GM21447 (cell line): ENCODE measurements around the gene TRIM46.

ENCODE experiments used
- ATAC-seq: cut with Tn5 transposase; IDR thresholded peaks from one replicate; pipeline ENCODE4 v1.9.1; 2021; ENCODE audit not compliant: unreplicated experiment

Gene TRIM46

GRCh38 chr1:155171836-155172731, 1.6 kb upstream of the TRIM46 start:
- peak; percentile 12 for ATAC-seq

GRCh38 chr1:155172732-155173477, 744 bp upstream of the TRIM46 start, which contains the start of gene KRTCAP2:
TSS of gene KRTCAP2 (minus strand) at chr1:155173304. CDS start at chr1:155173224, 80 bp downstream.
- peak; percentile 70 for ATAC-seq

- no peak for ATAC-seq
These were observed 953 bp downstream of the TRIM46 start for GRCh38 chr1:155174324-155175280.

GRCh38 chr1:155175281-155175926, 1.8 kb downstream of the TRIM46 start:
- no peak for ATAC-seq

- no peak for ATAC-seq
These were observed 2.3 kb downstream of the TRIM46 start for GRCh38 chr1:155175927-155176371.

GRCh38 chr1:155176544-155177071, 3.0 kb downstream of the TRIM46 start:
- peak; percentile 40 for ATAC-seq

GRCh38 chr1:155177192-155177917, 3.7 kb downstream of the TRIM46 start:
- no peak for ATAC-seq

GRCh38 chr1:155177918-155178281, 4.3 kb downstream of the TRIM46 start:
- ATAC-seq, result no peak

GRCh38 chr1:155178441-155179111, 4.9 kb downstream of the TRIM46 start:
- ATAC-seq, result no peak

- ATAC-seq, result no peak
These were observed 5.7 kb downstream of the TRIM46 start for GRCh38 chr1:155179112-155180031.

GRCh38 chr1:155181371-155182051, 7.9 kb downstream of the TRIM46 start:
- no peak for ATAC-seq

GRCh38 chr1:155182052-155182550, 8.5 kb downstream of the TRIM46 start:
- ATAC-seq, result no peak

- ATAC-seq, result no peak
These were observed 10.1 kb downstream of the TRIM46 start for GRCh38 chr1:155183775-155184221.

- no peak for ATAC-seq
These were observed 10.7 kb downstream of the TRIM46 start for GRCh38 chr1:155184351-155184811.

- ATAC-seq, result peak; percentile 82
These were observed 11.5 kb downstream of the TRIM46 start for GRCh38 chr1:155184835-155185782.

- no peak for ATAC-seq
These were observed 12.1 kb downstream of the TRIM46 start for GRCh38 chr1:155185783-155186066.
